IMR-90 (cell line): Measurements from ENCODE around the gene SBK3. TPM values are rescaled to one million over a fixed set of nuclear protein-coding genes. Genes with fewer than 3 reads are reported as not detected.

ENCODE experiments used
- ATAC-seq: fragments of 200-7000 bp; cut with Tn5 transposase; 2 replicates; pipeline ENCODE4 v1.9.1; 2020; ENCODE audit warnings: low read depth, mild to moderate bottlenecking, moderate library complexity
- BruUV-seq: library from RNA; stranded (reverse); fragments of 400-500 nt; replicated peaks from 2 replicates; lab custom pipeline; 2021; lab: Mats Ljungman, UMichigan
- CTCF ChIA-PET: fragments of 300-600 bp; formaldehyde crosslinking; extraction: SDS; loops from one replicate; lab custom pipeline; 2021; ENCODE audit warnings: antibody characterized with exemption; lab: Yijun Ruan, JAX
- POLR2A ChIA-PET: fragments of 300-600 bp; sonication (Branson Sonifier 250); formaldehyde crosslinking; loops from one replicate; lab custom pipeline; 2022; ENCODE audit warnings: antibody characterized with exemption; ENCODE audit not compliant: unreplicated experiment; lab: Charles Lee
- DNase-seq: peaks from one replicate; pipeline ENCODE4 v3.0.0; 2013
- H2AFZ ChIP-seq: replicated peaks from 2 replicates; pipeline ENCODE3; 2013; ENCODE audit warnings: low read length, mild to moderate bottlenecking; ENCODE audit not compliant: poor library complexity
- H2AK5ac ChIP-seq: 2 replicates; pipeline ENCODE4 v1.6.1; 2013; ENCODE audit warnings: low read depth, low read length, inconsistent platforms
- H2AK9ac ChIP-seq: replicated peaks from 2 replicates; pipeline ENCODE3; 2013; ENCODE audit warnings: mild to moderate bottlenecking, low read depth, low read length, moderate library complexity; ENCODE audit not compliant: poor library complexity
- H2BK120ac ChIP-seq: 2 replicates; pipeline ENCODE4 v1.6.1; 2013; ENCODE audit warnings: low read depth, low read length, inconsistent platforms
- H2BK15ac ChIP-seq: 3 replicates; pipeline ENCODE4 v1.6.1; 2013; ENCODE audit warnings: low read depth, low read length, inconsistent platforms
- H2BK20ac ChIP-seq: 2 replicates; pipeline ENCODE4 v1.6.1; 2013; ENCODE audit warnings: low read depth, mild to moderate bottlenecking, inconsistent platforms, low read length, moderate library complexity
- H2BK5ac ChIP-seq: 2 replicates; pipeline ENCODE4 v1.6.1; 2013; ENCODE audit warnings: mild to moderate bottlenecking, low read depth, low read length, inconsistent platforms; ENCODE audit not compliant: poor library complexity, severe bottlenecking
- H3K14ac ChIP-seq: replicated peaks from 2 replicates; pipeline ENCODE4 v1.6.1; 2013; ENCODE audit warnings: low read depth, low read length, inconsistent platforms
- H3K18ac ChIP-seq: 2 replicates; pipeline ENCODE4 v1.6.1; 2013; ENCODE audit warnings: low read depth, low read length, control low read depth
- H3K23ac ChIP-seq: 2 replicates; pipeline ENCODE4 v1.6.1; 2013; ENCODE audit warnings: low read depth, low read length, inconsistent platforms
- H3K27ac ChIP-seq: 2 replicates; pipeline ENCODE4 v1.5.1; 2013; ENCODE audit warnings: mild to moderate bottlenecking, control low read depth, low read length; ENCODE audit not compliant: insufficient read depth
- H3K27me3 ChIP-seq: 2 replicates; pipeline ENCODE4 v1.6.1; 2013; ENCODE audit warnings: low read length; ENCODE audit not compliant: control insufficient read depth, insufficient read depth
- H3K36me3 ChIP-seq: 2 replicates; pipeline ENCODE4 v1.6.1; 2013; ENCODE audit warnings: low read length, mixed read lengths; ENCODE audit not compliant: control insufficient read depth, insufficient read depth
- H3K4ac ChIP-seq: 2 replicates; pipeline ENCODE4 v1.6.1; 2013; ENCODE audit warnings: low read depth, low read length, inconsistent platforms
- H3K4me1 ChIP-seq: 2 replicates; pipeline ENCODE4 v1.6.1; 2013; ENCODE audit warnings: low read length, mixed read lengths; ENCODE audit not compliant: control insufficient read depth, insufficient read depth
- H3K4me2 ChIP-seq: 2 replicates; pipeline ENCODE4 v1.6.1; 2013; ENCODE audit warnings: low read depth, mild to moderate bottlenecking, control low read depth, low read length, moderate library complexity
- H3K4me3 ChIP-seq: 2 replicates; pipeline ENCODE4 v1.5.1; 2013; ENCODE audit warnings: low read depth, mild to moderate bottlenecking, control low read depth, low read length, moderate library complexity; ENCODE audit not compliant: insufficient read depth
- H3K56ac ChIP-seq: 2 replicates; pipeline ENCODE4 v1.6.1; 2013; ENCODE audit warnings: low read length, inconsistent platforms; ENCODE audit not compliant: insufficient read depth; ENCODE audit errors: extremely low read depth
- H3K79me1 ChIP-seq, 2 experiments: 2 replicates each; pipeline ENCODE4 v1.6.1; 2013; ENCODE audit warnings: low read length in 2 of 2, inconsistent platforms in 1 of 2, low read depth in 1 of 2
- H3K9ac ChIP-seq: 2 replicates; pipeline ENCODE4 v1.6.1; 2013; ENCODE audit warnings: low read depth, low read length, control low read depth
- H3K9me1 ChIP-seq: 2 replicates; pipeline ENCODE4 v1.6.1; 2013; ENCODE audit warnings: low read length, inconsistent platforms; ENCODE audit not compliant: insufficient read depth
- H3K9me3 ChIP-seq: 2 replicates; pipeline ENCODE4 v1.6.1; 2013; ENCODE audit warnings: low read length; ENCODE audit not compliant: control insufficient read depth, insufficient read depth
- H4K20me1 ChIP-seq: 2 replicates; pipeline ENCODE4 v1.6.1; 2013; ENCODE audit warnings: low read length, inconsistent platforms; ENCODE audit not compliant: insufficient read depth
- H4K5ac ChIP-seq: 2 replicates; pipeline ENCODE4 v1.6.1; 2013; ENCODE audit warnings: mild to moderate bottlenecking, low read depth, low read length, control low read depth
- H4K8ac ChIP-seq, 2 experiments: 2 replicates each; pipeline ENCODE4 v1.6.1; 2013; ENCODE audit warnings: low read depth in 2 of 2, low read length in 2 of 2, control low read depth in 1 of 2, inconsistent platforms in 1 of 2
- H4K91ac ChIP-seq: 2 replicates; pipeline ENCODE4 v1.6.1; 2013; ENCODE audit warnings: low read depth, low read length, inconsistent platforms; ENCODE audit not compliant: insufficient read depth
- MXI1 ChIP-seq: IDR thresholded peaks from 2 replicates; pipeline ENCODE4 v1.6.1; 2012; ENCODE audit warnings: low read depth, mild to moderate bottlenecking, low read length, moderate library complexity, borderline replicate concordance
- RFX5 ChIP-seq: IDR thresholded peaks from 2 replicates; pipeline ENCODE4 v1.8.0; 2012; ENCODE audit warnings: low read depth, mild to moderate bottlenecking, low read length, moderate library complexity
- WGBS, 2 experiments: methylation state at CpG; one replicate each; pipeline versions ENCODE4 v1.1.5 to v1.1.7; 2013; ENCODE audit warnings: missing lambda C conversion rate in 2 of 2; ENCODE audit not compliant: insufficient read length in 1 of 2; ENCODE audit errors: extremely low coverage in 2 of 2; 5-methylcytosine and 5-hydroxymethylcytosine counted together
- dilution Hi-C: fragments of 300-500 bp; cut with HindIII; formaldehyde crosslinking; loops from one replicate; pipeline ENCODE4 v1.14.3; 2018; ENCODE audit warnings: low sequenced_read_pairs; ENCODE audit not compliant: unreplicated experiment
- in situ Hi-C: fragments of 300-500 bp; cut with MboI; formaldehyde crosslinking; loops from 3 replicates; pipeline ENCODE4 v1.14.3; 2019; ENCODE audit warnings: low sequenced_read_pairs, inconsistent platforms, mixed read lengths
- intact Hi-C: fragments of 100-400 bp; cut with micrococcal nuclease; formaldehyde crosslinking; loops from 2 replicates; pipeline ENCODE4 v1.10.0; 2022
- polyA plus RNA-seq, 3 experiments: library from polyadenylated mRNA; depleted of rRNA; stranded (reverse); fragments of >200 nt; gene quantifications; 2 replicates each; pipeline ENCODE4 v1.2.3, GENCODE V29; 2012; ENCODE audit warnings: low replicate concordance in 1 of 3
- total RNA-seq: library from RNA; depleted of rRNA; stranded (reverse); fragments of >200 nt; gene quantifications from 2 replicates; pipeline ENCODE4 v1.2.3, GENCODE V29; 2012

Gene SBK3
- total and polyA plus RNA-seq, 2 of the 4 experiments (the other 2 are of a cell fraction): 0.05 to 0.18 TPM

DNA sequence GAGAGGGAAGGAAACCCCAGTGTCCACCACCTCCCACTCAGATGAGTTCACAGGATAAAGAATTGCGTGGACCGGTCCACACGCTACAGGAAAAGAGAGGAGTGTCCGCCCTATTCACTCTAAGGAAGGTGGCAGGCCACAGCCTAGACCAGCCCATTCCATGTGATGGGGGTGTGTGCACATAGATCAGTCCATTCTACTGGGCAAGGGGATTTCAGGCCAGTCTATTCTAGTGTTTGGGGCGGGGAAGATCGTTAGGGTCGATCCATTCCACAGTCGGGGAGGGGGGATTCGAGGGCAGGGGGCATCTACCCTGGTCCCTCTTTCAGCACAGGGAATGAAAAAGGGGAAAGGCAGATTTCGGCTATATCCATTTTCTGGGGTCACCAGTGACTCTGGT is 46.2 kb upstream of the SBK3 start:
- Histone ChIP-seq H2AK5ac (no peak overlapping the region), H3K27me3 (no peaks in the 10 kb centered on the region), H2AK9ac (no peak overlapping the region), H4K5ac (no peak overlapping the region), H4K91ac (no peak overlapping the region), H3K4me2 (no peak overlapping the region), H2AFZ (no peak overlapping the region), H3K18ac (no peak overlapping the region), H3K36me3 (peaks cover 39% of the 10 kb centered on the region), H3K14ac (no peak overlapping the region), H3K56ac (no peak overlapping the region), H3K23ac (no peak overlapping the region), H4K20me1 (no peaks in the 10 kb centered on the region), H2BK20ac (no peak overlapping the region), H3K4ac (no peak overlapping the region), H3K9me3 (no peaks in the 10 kb centered on the region), H4K8ac (no peak overlapping the region), H2BK15ac (no peak overlapping the region), H2BK5ac (no peak overlapping the region), H3K9me1 (no peaks in the 10 kb centered on the region; the same call in 1 of the 2 replicates), H2BK120ac (no peak overlapping the region), H3K4me1 (peaks cover 5% of the 10 kb centered on the region; the same call in 1 of the 2 replicates), H3K79me1 (peaks cover 0 to 8% of the 10 kb centered on the region in 2 experiments; a peak in 1 of 4 replicates), H3K4me3 (no peak overlapping the region), H3K27ac (no peak overlapping the region), H3K9ac (no peak overlapping the region)
- TF ChIP-seq MXI1: no peak
- no peak for TF ChIP-seq RFX5
- in situ Hi-C loops (no loop called here), dilution Hi-C loops (no loop called here), intact Hi-C loops (no loop called here)
- POLR2A ChIA-PET: no interaction called here
- CTCF ChIA-PET: no interaction called here
- ATAC-seq (no peak), DNase-seq (no peak)
- BruUV-seq: no TSS peak
- WGBS, 2 experiments: no CpG with 5 or more reads among the region's 10 CpGs
